Fibroblast of pulmonary artery (primary cell): Measurements from ENCODE around the gene PXN.

Experiments used
- DNase-seq: peaks from one replicate; pipeline ENCODE4 v3.0.0-alpha.2; 2010; ENCODE audit warnings: low read depth
- H3K4me3 ChIP-seq: replicated peaks from 2 replicates; pipeline ENCODE4 v1.5.1; 2011; ENCODE audit warnings: low read depth, mild to moderate bottlenecking, control low read depth, low read length, moderate library complexity
- CTCF ChIP-seq: IDR thresholded peaks from 2 replicates; pipeline ENCODE4 v1.5.1; 2011; ENCODE audit warnings: mild to moderate bottlenecking, control low read depth, low read length, inconsistent platforms; ENCODE audit errors: missing control alignments

Gene PXN

GRCh38 chr12:120190386-120190785 lies 75.1 kb downstream of the PXN start:
- DNase-seq = no peak
- no peak for TF ChIP-seq CTCF
- H3K4me3 ChIP-seq = no peak overlapping the region

- DNase-seq = no peak
- no peak overlapping the region for H3K4me3 ChIP-seq
- TF ChIP-seq CTCF = no peak
Measured at GRCh38 chr12:120186654-120187053, 78.9 kb downstream of the PXN start.

GRCh38 chr12:120183211-120183631 lies 82.3 kb downstream of the PXN start:
- DNase-seq = peak; percentile 24
- no peak for TF ChIP-seq CTCF
- no peak overlapping the region for H3K4me3 ChIP-seq

- DNase-seq = peak; percentile 61
- TF ChIP-seq CTCF = no peak
- no peak overlapping the region for H3K4me3 ChIP-seq
Measured at GRCh38 chr12:120181991-120182631, 83.4 kb downstream of the PXN start.

GRCh38 chr12:120180975-120181374 lies 84.6 kb downstream of the PXN start:
- no peak overlapping the region for H3K4me3 ChIP-seq
- no peak for DNase-seq
- TF ChIP-seq CTCF = no peak

- no peak for DNase-seq
- TF ChIP-seq CTCF = no peak
- no peak overlapping the region for H3K4me3 ChIP-seq
Measured at GRCh38 chr12:120175537-120175936, 90.0 kb downstream of the PXN start.

GRCh38 chr12:120175062-120175461 lies 90.5 kb downstream of the PXN start:
- no peak for DNase-seq
- H3K4me3 ChIP-seq = no peak overlapping the region
- no peak for TF ChIP-seq CTCF
